CD4-positive, alpha-beta T cell treated with Interleukin-6 at 100 ng/mL for 8 hours (primary cell): ENCODE measurements around the gene FAM168A.
A peak's percentile ranks its signal among the peaks of the same experiment; 100 is the strongest.

Experiments used
- DNase-seq: peaks from one replicate; pipeline ENCODE4 v3.0.0-alpha.2; 2020; ENCODE audit warnings: mixed read lengths, low spot score

The FAM168A gene, protein sequence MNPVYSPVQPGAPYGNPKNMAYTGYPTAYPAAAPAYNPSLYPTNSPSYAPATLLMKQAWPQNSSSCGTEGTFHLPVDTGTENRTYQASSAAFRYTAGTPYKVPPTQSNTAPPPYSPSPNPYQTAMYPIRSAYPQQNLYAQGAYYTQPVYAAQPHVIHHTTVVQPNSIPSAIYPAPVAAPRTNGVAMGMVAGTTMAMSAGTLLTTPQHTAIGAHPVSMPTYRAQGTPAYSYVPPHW

DNA sequence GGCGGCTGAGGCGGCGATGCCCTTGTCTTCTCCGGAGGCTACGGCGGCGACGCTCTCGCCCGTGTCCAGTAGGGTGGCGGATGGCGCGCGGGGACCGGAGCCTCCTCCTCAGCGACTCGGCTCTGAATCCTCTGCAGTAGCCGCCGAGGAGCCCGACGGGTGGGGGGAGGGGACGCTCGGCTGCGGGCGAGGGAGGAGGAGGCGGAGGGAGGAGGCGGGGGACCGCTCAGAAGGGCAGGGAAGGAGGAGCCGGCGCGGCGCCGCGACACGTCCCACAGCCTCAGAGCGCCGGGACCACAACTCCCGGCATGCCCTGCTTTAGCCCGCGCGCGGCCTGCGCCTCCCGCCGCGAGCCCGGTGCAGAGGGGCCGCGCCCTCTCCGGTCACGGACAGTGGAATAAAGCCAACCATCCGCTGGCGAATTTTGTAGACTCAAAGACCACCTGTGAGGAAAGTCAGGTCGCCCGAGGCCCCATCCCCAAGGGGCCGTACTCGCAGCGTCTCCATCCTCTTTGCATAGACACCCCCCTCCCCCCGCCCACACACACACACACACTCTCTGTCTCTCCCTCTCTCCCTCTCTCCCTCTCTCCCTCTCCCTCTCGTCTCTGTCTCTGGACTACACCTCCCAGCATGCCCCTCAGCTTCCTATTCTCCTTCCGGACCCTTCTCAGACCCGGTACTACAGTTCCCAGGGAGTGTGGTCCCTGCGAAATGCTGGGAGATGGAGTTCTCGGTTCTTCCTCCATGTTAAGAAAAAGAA is at the start of gene FAM168A:
TSS of gene FAM168A (minus strand) at position 157 of the 763 bp plus-strand sequence. CDS start 129,638 bp downstream, outside the sequence.
- peak; percentile 95 for DNase-seq

DNA sequence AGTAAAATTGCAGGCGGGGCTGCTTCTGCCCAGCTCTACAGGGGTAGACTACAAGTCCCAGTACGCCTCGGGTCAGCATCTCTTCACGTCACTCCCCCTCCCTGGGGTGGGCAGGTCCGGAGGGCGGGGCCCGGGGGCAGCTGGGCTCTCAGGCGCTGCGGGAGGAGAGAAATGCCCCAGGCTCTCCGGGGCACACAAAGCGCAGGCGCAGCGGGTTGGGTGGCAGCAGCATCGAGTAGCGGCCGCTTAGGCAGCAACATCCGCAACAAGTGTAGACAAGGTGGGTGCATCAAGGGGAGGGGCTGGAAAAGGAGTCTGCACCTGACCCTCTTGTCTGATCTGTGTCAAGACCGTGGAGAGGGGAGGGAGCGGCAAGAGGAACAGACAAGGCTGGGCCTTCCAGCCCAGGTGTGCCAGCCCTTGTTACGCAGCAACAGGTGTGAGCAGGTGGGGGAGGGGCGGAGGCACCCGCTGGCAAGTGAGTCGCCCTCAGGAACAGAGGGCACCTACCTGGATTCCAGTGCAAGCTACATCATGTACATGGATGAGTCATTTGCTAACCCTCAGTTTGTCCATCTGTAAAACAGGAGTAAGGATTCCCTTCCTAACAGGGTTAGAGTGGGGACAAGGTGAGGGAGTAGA is 49.7 kb upstream of the FAM168A start:
- DNase-seq: peak; percentile 96

DNA sequence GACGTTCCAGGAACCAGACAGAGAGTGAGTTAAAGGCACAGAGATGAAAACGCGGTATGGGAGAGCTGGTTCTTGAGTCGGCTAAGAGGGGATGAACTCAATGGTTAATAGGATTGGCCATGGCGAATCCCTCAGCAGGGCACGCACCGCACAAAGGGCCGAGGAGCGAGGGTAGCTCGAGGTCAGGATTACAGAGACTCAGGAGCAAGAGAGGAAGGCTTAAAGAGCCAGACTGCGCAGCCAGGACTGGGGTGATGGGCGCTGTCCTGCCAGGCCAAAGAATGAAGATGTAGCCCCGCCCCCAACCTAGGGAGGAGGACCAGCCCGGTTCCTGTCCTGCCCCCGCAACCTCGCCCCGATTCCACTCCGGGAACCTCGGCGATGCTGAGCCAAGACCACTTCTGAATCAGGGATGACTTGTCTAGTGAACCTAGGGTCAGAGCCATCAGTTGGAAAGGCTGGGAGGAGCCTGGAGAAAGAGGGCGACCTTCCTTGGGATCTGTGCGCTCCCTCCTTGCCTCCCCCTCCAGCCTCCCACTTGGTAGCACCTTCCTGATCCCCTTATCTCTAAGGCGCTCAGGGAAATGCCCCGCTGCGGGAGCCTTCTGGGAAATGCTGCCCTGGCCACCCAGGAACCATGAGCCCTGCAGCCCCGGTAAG is 48.2 kb upstream of the FAM168A start, which contains the start of gene PLEKHB1:
TSS of gene PLEKHB1 (plus strand) at position 610 of the 660 bp plus-strand sequence. CDS start at position 638, 28 bp downstream.
- DNase-seq: no peak

DNA sequence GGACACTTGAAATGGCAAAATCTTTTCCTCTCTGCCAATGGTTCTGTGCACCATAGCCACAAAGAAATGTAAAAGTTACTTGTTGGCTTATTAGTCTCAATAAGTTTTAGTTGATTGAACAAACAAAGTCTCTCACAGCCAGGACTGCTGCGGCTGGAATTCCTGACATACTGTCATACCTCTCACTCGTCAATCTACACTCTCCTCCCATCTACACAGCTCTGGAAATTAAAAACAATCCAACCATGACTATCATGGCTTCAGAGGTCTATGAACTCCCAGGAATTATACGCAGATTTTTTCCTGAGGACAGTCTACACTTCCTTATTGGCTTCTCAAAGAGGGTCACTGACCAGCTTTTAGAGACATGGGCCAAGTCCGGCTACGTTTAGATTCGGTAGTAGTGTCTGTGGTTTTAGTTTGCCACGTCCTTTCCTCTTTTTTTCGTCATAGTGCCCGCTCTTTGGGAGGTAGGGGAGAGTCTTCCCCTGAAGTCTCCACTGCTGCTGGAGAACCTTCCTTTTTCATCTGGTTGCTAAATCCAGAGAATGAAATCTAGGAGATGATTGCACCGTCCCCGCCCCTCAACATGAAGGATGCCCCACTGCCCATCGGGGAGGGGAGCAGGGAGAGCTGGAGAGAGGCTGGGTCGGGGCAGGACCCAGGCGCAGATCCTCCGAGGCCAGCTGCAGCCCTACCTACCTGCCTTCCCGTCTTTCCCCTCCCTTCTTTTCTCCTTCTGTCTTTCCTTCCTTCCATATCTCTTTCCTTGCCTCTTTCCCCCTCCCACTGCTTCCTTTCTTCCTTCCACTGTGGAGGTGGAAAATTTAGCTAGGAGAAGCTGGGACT is 47.4 kb upstream of the FAM168A start:
- no peak for DNase-seq

DNA sequence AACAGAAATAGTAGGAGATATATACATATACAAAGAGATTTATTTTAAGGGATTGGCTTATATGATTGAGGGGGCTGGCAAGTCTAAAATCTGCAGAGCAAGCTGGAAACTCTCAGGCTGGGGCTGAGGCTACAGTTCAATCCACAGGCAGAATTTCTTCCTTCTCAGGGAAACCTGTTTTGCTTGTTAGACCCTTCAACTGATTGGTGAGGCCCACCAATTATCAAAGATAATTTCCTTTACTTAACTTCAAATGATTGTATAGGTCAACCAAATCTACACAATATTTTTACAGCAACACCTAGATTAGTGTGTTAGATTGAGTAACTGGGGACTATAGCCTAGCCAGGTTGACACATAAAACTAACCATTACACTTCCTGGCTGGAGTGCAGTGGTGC is 43.8 kb upstream of the FAM168A start:
- no peak for DNase-seq

DNA sequence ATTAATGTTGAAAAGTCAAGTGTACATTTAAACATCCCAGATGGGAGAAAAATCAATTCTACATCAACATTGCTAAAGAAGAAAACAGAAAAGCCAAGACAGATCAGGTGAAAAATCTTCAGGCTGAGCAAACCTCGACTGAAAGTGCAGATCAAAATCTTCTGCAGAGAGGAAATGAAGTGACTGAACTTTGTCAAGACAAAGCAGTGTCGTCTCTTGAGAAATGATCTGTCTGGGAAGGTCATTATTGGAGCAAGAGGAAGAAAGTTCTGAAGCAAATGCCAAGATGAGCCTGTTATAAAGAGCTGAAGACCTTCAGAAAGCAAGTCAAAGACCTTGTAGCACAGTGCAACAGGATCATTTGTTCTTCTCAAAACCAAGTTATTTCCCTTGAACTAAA is 42.7 kb upstream of the FAM168A start:
- DNase-seq: peak; percentile 6

DNA sequence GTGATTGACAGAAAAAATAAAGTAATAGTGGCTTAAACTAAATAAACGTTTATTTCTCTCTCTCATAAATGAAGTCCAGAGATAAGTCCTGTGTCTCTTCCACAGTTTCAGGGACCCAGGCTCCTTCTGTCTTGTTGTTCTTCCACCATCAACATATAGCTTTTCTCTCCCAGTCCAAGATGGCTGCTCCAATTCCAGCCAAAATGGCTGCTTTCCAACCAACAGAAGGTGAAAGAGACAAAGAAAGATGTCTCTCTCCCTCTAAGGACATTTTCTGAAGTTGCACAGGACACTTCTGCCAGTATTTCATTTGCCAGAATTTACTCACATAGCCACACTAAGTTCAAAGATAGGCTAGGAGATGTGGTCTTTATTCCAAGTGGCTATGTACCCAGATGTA is 39.1 kb upstream of the FAM168A start:
- DNase-seq: no peak

DNA sequence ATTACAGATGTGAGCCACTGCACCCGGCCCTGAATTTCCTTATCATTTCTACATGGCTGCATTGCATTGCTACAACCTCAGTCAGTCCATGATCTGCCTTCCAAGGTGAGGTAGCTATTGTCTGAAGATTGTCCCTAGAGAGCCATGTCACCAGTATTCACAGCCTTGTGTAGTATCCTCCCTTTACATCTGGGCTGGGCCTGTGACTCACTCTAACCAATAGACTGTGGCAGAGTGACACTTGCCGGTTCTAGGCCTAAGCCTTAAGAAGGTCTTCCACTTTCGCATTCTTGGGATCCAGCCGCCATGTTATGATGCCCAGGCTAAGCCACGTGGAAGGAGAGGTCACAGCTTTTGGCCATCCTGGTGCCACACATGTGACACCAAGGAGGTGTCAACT is 38.3 kb upstream of the FAM168A start:
- DNase-seq: no peak

DNA sequence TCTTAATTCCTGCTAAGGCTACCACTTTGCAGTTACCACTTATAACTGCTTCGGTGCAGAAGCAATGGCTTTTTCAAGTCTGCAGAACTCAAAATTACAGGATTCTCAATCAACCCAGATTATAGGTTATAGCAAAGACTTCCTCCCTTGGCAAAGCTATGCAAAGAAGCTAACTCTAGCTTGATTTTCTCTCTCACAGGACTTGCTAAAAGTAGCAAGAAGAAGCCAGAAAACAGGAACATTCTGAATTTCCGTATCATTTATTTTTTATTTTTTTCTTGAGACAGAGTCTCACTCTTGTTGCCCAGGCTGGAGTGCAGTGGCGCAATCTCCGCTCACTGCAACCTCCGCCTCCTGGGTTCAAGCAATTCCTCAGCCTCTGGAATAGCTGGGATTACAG is 37.8 kb upstream of the FAM168A start:
- no peak for DNase-seq

DNA sequence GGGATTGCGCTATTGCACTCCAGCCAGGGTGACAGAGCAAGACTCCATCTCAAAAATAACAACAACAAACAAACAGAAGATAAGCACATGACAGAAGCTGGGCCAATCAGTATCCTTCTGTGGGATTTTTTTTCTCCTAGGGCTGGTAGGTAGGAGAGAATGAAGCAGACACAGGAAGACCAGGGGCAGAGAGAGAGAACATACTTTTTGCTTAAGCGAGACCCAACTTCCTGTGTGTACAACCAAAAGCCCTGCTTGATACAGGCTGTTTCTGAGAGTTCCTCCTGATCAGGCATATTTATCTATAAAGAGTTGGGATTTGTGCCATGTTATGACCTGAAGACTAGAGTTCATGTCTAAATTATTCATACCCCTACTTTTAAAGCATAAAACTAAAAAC is 36.1 kb upstream of the FAM168A start:
- peak; percentile 21 for DNase-seq

DNA sequence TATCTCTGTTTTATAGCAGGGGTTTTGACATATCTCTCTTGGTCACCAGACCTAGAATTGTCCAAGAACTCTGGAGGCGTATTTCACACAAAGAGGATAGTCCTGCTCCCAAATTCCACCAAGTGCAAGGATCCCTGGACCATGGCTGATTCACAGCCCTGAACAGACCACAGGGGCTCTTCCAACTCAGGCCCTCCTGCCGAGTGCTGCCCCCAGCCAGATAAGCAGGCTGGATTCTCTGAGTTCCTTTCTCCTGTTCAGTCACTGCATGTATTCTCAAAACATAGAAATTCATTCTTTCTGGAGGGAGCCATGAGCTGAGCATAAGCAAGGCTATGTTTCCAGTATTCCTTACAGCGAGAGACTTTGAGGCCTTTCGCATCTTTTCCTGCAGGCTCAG is 35.1 kb upstream of the FAM168A start:
- no peak for DNase-seq

DNA sequence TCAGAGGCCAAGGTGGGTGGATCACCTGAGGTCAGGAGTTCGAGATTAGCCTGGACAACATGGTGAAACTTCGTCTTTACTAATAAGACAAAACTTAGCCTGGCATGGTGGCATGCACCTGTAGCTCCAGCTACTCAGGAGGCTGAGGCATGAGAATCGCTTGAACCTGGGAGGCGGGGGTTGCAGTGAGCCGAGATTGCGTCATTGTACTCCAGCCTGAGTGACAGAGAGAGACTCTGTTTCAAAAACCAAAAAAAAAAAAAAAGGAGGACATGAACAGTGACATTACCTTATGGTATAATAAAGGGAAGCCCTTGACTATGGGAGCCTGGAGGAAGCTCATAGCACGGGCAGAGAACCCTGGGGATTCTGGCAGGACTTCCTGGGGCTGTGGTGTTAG is 32.0 kb upstream of the FAM168A start:
- DNase-seq: no peak

DNA sequence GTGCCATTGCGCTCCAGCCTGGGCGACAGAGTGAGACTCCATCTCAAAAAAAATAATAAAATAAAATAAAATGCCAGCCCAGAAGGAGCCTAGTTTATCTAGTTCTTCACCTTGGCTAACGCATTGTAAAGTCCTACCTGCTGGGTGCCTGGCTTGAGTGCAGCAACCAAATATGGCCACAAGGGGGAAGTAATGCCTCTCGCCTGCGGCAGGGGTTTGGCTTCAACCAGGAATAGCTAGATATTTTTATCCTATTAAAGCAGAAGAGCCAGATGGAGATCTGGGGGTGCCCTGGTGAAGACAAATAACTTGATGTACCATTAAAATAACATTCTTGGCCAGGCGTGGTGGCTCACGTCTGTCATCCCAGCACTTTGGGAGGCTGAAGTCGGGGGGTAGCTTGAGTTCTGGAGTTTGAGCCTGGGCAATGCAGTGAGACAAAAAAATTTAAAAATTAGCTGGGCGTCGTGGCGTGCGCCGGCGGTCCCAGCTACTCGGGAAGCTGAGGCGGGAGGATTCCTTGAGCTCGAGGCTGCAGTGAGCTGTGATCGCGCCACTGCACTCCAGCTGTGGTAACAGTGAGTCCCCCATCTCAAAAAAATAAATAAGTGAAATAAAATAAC is 27.9 kb upstream of the FAM168A start:
- peak; percentile 69 for DNase-seq

DNA sequence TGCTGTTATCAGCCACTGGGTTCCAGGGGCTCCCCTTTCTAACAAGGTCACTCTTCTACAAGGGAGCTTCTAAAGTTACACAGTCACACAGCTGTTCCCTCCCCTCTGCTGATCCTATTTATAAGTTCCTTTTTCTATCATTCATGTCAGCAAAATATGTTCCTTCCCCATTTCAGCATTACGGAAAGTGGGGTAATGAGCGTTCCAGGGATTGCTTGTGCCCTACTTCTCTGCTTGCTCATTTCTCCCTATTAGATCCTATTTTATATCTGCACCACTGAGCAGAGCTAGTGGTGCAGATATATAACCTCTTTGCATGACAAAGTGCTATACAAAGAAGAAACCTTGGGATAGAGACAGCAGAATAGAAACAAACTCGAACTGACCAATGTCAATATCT is 25.8 kb upstream of the FAM168A start:
- no peak for DNase-seq

DNA sequence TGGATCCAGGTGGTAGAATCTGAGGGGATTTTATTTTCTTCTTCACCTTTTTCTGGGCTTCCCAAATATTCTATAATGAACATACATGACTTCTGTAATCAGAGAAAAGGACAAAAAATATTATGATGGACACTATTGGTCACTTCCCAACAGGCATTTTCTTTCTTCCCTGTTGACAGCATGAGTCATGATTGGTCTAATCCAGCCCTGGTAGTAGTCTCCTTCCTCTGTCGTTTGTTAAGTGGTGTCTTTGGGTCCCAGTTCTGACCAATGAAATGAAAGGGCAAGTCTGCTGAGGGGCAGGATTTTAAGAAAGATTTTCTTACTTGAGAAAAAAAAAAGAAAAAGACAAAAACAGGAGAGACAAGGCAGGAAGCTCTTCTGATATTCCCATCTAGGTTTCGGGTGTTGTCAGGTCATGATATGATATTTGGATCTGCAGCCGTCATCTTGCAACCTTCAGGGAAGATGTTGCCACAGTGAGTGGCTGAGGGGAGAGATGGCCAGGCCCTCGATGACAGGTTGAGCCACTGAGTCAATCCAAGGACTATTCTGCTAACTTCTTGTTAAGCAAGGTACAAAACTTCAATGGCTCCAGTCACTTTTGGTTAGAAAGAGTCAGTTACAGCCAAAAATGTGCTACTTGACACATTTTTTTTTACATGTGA is 25.1 kb upstream of the FAM168A start:
- no peak for DNase-seq

DNA sequence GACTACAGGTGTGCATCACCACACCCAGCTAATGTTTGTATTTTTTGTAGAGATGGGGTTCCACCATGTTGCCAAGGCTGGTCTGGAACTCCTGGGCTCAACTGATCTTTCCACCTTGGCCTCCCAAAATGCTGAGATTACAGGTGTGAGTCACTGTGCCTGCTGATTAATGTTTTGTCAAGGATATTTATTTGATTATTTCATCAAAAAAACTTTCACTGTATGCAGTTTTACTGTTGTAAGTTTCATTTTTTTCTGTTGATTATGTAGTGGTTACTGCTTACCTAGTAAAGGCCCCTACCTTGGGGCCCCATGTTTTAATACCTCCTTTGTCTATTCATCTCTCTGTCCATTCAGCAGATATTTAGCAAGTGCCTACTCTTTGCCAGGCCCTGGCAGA is 16.7 kb upstream of the FAM168A start:
- DNase-seq: no peak

DNA sequence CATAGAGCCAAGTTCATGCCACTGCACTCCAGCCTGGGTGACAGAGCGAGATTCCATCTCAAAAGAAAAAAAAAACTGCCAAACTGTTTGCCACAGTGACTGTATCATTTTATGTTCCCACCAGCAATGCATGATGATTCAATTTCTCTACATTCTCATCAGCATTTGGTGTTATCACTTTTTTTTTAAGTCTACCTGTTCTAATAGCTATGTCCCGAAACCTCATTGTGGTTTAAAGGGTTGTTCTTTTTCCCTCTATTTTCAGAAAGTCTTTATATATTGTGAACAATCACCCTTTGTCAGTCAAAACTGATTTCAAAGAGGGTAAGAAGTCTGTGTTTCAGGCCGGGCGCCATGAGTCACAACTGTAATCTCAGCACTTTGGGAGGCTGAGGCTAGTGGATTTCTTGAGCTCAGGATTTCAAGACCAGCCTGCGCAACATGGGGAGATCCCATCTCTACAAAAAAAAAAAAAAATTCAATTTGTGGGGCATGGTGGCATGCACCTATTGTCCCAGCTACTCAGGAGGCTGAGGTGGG is 14.8 kb upstream of the FAM168A start:
- no peak for DNase-seq

DNA sequence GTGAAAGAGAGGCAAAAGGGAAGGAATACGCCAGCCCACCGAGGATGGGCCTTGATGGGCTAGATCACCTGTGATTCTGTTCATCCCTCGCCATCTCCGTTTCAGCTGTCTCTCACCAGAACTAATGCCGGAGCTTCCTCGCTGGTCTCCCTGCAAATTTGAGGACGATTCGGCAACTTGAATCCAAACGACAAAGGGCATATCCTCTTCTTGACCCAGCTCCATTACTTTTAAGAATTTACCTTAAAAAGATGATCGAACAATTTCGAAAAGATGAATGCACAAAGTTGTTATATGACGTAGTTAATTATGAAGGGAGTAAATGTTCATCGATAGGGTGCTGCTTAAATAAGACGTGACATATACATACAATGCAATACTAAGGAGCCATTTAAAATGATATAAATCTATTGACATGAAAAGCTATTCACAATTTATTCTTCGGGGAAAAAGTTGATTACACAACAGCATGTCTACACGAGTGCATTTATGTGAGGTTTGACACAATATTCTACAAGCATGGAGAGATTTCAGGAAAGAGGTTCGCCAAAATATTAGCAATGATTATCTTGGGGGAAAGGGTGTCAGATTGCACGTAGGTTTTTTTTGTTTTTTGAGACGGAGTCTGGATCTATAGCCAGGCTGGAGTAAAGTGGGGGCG is 937 bp upstream of the FAM168A start:
- no peak for DNase-seq

DNA sequence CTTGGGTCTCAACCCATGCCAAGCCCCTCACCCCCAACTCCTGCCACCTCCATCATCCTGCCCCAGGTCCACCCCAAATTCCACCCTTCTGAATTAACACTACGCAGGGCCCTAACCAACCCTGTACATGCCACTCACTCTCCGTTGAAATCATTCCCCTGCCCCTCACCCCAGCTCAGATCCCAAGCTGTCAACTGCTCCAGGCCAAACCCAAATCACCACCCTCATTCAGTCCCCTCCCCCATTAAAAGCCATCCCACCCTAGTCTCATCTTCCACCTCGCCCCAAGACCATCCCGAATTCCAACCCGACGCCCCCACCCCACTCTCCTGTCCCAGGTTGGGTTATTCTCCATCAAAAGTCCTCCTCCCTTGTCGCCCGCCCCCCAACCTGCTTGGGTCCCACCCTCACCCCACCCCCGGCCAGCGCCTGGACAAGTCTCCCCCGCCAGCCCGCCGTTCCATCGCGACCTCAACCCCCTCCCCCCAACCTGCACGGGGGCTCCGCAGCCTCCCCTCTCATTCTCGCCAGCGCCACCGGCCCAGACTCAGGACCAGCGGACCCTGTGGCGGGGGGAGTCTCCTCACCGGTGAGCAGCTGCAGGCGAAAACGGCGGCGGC is 466 bp downstream of the FAM168A start:
- DNase-seq: no peak
